HG02610 (cell line): Measurements from ENCODE around the gene THRAP3.

Experiments
- ATAC-seq: cut with Tn5 transposase; IDR thresholded peaks from one replicate; pipeline ENCODE4 v1.9.1; 2021; ENCODE audit warnings: mild to moderate bottlenecking, moderate library complexity; ENCODE audit not compliant: unreplicated experiment

Gene THRAP3

GRCh38 chr1:36323636-36324352, 99.6 kb downstream of the THRAP3 start, which contains the start of gene EVA1B:
EVA1B (minus strand) TSS chr1:36323645; CDS start chr1:36323037, 608 bp downstream.
- no peak for ATAC-seq

GRCh38 chr1:36324353-36324703, 100.1 kb downstream of the THRAP3 start:
- no peak for ATAC-seq

- no peak for ATAC-seq
Measured at GRCh38 chr1:36326499-36326898, 102.3 kb downstream of the THRAP3 start.

- ATAC-seq, result no peak
Measured at GRCh38 chr1:36327421-36328087, 103.3 kb downstream of the THRAP3 start.

GRCh38 chr1:36328088-36328480, 103.8 kb downstream of the THRAP3 start:
- no peak for ATAC-seq

GRCh38 chr1:36328713-36329112, 104.5 kb downstream of the THRAP3 start:
- no peak for ATAC-seq

- no peak for ATAC-seq
Measured at GRCh38 chr1:36329817-36330216, 105.6 kb downstream of the THRAP3 start.

GRCh38 chr1:36330940-36331339, 106.7 kb downstream of the THRAP3 start:
- ATAC-seq, result no peak

- ATAC-seq, result no peak
Measured at GRCh38 chr1:36337830-36338229, 113.6 kb downstream of the THRAP3 start.

- ATAC-seq, result no peak
Measured at GRCh38 chr1:36339215-36339614, 115.0 kb downstream of the THRAP3 start.

- ATAC-seq, result no peak
Measured at GRCh38 chr1:36339615-36340014, 115.4 kb downstream of the THRAP3 start.

GRCh38 chr1:36341626-36342320, 117.5 kb downstream of the THRAP3 start:
- ATAC-seq, result no peak

- ATAC-seq, result no peak
Measured at GRCh38 chr1:36342426-36343185, 118.4 kb downstream of the THRAP3 start.

GRCh38 chr1:36343651-36344394, 119.6 kb downstream of the THRAP3 start:
- no peak for ATAC-seq

GRCh38 chr1:36344395-36344680, 120.1 kb downstream of the THRAP3 start:
- ATAC-seq, result no peak

GRCh38 chr1:36345353-36345752, 121.1 kb downstream of the THRAP3 start:
- ATAC-seq, result no peak

GRCh38 chr1:36346741-36347370, 122.6 kb downstream of the THRAP3 start:
- no peak for ATAC-seq

GRCh38 chr1:36349241-36349671, 125.0 kb downstream of the THRAP3 start:
- peak; percentile 63 for ATAC-seq

- no peak for ATAC-seq
Measured at GRCh38 chr1:36349839-36350238, 125.6 kb downstream of the THRAP3 start.

GRCh38 chr1:36350659-36351226, 126.5 kb downstream of the THRAP3 start:
- no peak for ATAC-seq
